H1 (cell line): ENCODE measurements around the gene VSX1.

Source experiments
- ASH2L ChIP-seq: fragments of 200-600, 300-600 bp; sonication (generic); IDR thresholded peaks from one replicate; pipeline ENCODE4 v1.7.1; 2017; ENCODE audit warnings: low read length
- CBX8 ChIP-seq: fragments of 300-800, 300-1000 bp; sonication (generic); IDR thresholded peaks from 2 replicates; pipeline ENCODE4 v1.7.1; 2016; ENCODE audit warnings: low read depth, low read length, borderline replicate concordance
- CTBP2 ChIP-seq: IDR thresholded peaks from 2 replicates; pipeline ENCODE4 v1.7.0; 2011; ENCODE audit warnings: borderline replicate concordance, mild to moderate bottlenecking, moderate library complexity, mixed read lengths, low read length; ENCODE audit not compliant: insufficient read depth, insufficient read length
- CTCF ChIP-seq, 3 experiments: IDR thresholded peaks; 1 replicate in 2 of 3; 2 replicates in 1 of 3; pipeline versions ENCODE4 v1.5.1 to v1.6.1; 2011; ENCODE audit warnings: low read length in 3 of 3, mild to moderate bottlenecking in 3 of 3, inconsistent platforms in 2 of 3, low read depth in 1 of 3, moderate library complexity in 1 of 3; ENCODE audit not compliant: insufficient read depth in 1 of 3; ENCODE audit errors: control extremely low read depth in 1 of 3
- EZH2 ChIP-seq: fragments of 200-600 bp; sonication (generic); IDR thresholded peaks from 2 replicates; pipeline ENCODE4 v1.7.1; 2012; ENCODE audit warnings: low read depth, mild to moderate bottlenecking, moderate library complexity, low read length, inconsistent platforms; ENCODE audit not compliant: severe bottlenecking
- GABPA ChIP-seq: IDR thresholded peaks from 2 replicates; pipeline ENCODE4 v1.6.1; 2011; ENCODE audit warnings: mild to moderate bottlenecking, low read length, moderate library complexity, borderline replicate concordance; ENCODE audit not compliant: insufficient read depth
- GTF2F1 ChIP-seq: IDR thresholded peaks from 2 replicates; pipeline ENCODE4 v1.6.1; 2012; ENCODE audit warnings: low read depth, low read length, improper control_type of control experiment, borderline replicate concordance
- POLR2A ChIP-seq, 2 experiments: IDR thresholded peaks; 1 replicate in 1 of 2; 2 replicates in 1 of 2; pipeline ENCODE4 v1.6.1; 2011; ENCODE audit warnings: low read depth in 2 of 2, low read length in 2 of 2, mild to moderate bottlenecking in 2 of 2; ENCODE audit errors: control extremely low read depth in 1 of 2
- POLR2AphosphoS5 ChIP-seq: IDR thresholded peaks from 2 replicates; pipeline ENCODE4 v1.6.1; 2011; ENCODE audit warnings: low read depth, low read length
- SIX5 ChIP-seq: IDR thresholded peaks from 2 replicates; pipeline ENCODE4 v1.6.1; 2011; ENCODE audit warnings: mild to moderate bottlenecking, low read depth, low read length
- SP4 ChIP-seq: IDR thresholded peaks from 2 replicates; pipeline ENCODE4 v1.6.1; 2012; ENCODE audit warnings: low read length, inconsistent platforms
- ZNF274 ChIP-seq: IDR thresholded peaks from 2 replicates; pipeline ENCODE4 v1.7.0; 2012; ENCODE audit warnings: low read length, borderline replicate concordance; ENCODE audit errors: extremely low read depth
- TF ChIP-seq, protein P1 (sequence below): IDR thresholded peaks from 2 replicates; pipeline ENCODE4 v1.6.1; 2011; ENCODE audit warnings: low read length, improper control_type of control experiment

- TF ChIP-seq POLR2A (IDR thresholded peaks at IDR 0.05; ENCODE audit: control extremely low read depth in 1 of 2, low read depth in 2 of 2, low read length in 2 of 2) (no peak), CTCF (IDR thresholded peaks at IDR 0.05; ENCODE audit: control extremely low read depth in 1 of 3, insufficient read depth in 1 of 3, low read depth in 1 of 3, low read length in 3 of 3) (no peak), SP4 (no peak), GTF2F1 (no peak), CBX8 (no peak), POLR2AphosphoS5 (no peak), SIX5 (no peak), CTBP2 (no peak), ASH2L (no peak), ZNF274 (no peak), EZH2 (no peak), GABPA (no peak)
- TF ChIP-seq, protein P1, sequence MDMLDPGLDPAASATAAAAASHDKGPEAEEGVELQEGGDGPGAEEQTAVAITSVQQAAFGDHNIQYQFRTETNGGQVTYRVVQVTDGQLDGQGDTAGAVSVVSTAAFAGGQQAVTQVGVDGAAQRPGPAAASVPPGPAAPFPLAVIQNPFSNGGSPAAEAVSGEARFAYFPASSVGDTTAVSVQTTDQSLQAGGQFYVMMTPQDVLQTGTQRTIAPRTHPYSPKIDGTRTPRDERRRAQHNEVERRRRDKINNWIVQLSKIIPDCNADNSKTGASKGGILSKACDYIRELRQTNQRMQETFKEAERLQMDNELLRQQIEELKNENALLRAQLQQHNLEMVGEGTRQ = no peak
Observed at GRCh38 chr20:25070821-25071473, 11.0 kb downstream of the VSX1 start.
